ENCODE data around the gene NHSL1.

The NHSL1 gene

GRCh38 chr6:138410048-138410735, 89.1 kb downstream of the NHSL1 start (continued):
- TF ChIP-seq, protein P1, sequence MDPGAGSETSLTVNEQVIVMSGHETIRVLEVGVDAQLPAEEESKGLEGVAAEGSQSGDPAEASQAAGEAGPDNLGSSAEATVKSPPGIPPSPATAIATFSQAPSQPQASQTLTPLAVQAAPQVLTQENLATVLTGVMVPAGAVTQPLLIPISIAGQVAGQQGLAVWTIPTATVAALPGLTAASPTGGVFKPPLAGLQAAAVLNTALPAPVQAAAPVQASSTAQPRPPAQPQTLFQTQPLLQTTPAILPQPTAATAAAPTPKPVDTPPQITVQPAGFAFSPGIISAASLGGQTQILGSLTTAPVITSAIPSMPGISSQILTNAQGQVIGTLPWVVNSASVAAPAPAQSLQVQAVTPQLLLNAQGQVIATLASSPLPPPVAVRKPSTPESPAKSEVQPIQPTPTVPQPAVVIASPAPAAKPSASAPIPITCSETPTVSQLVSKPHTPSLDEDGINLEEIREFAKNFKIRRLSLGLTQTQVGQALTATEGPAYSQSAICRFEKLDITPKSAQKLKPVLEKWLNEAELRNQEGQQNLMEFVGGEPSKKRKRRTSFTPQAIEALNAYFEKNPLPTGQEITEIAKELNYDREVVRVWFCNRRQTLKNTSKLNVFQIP (CRISPR knock-in tag; IDR thresholded peaks at IDR 0.05; ENCODE audit: borderline replicate concordance, low read depth) = no peak
- TF ChIP-seq ISL1 (CRISPR knock-in tag; IDR thresholded peaks at IDR 0.05) (no peak), PPARA (CRISPR knock-in tag; IDR thresholded peaks at IDR 0.05; ENCODE audit: borderline replicate concordance) (no peak), SNAI2 (CRISPR knock-in tag; IDR thresholded peaks at IDR 0.05) (no peak), ZC3H10 (CRISPR knock-in tag; IDR thresholded peaks at IDR 0.05) (no peak)

DNA sequence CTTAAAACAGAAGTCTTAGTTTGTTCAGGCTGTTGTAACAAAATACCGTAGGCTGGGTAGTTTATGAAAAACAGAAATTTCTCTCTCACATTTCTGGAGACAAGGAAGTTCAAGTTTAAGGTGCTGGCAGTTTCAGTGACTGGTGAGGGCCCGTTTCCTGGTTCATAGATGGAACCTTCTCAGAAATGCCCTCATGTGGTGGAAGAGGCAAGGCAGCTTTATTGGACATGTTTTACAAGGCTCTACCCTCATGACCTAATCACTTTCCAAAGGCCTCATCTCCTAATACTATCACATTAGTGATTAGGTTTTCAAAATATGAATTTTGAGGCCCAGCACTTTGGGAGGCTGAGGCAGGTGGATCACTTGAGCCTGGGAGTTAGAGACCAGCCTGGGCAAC, 92.9 kb downstream of the NHSL1 start:
- ATAC-seq = no peak
- no peak for TF ChIP-seq BACH2 (CRISPR knock-in tag; IDR thresholded peaks at IDR 0.05; ENCODE audit: borderline replicate concordance)
- no peak for TF ChIP-seq GLIS3 (CRISPR knock-in tag; IDR thresholded peaks at IDR 0.05)
- TF ChIP-seq ZNF565 (CRISPR knock-in tag; conservative IDR thresholded peaks at IDR 0.05; ENCODE audit: low read depth) = no peak
- TF ChIP-seq ZNF8 (CRISPR knock-in tag; IDR thresholded peaks at IDR 0.05) = no peak
- no peak for TF ChIP-seq ZNF70 (CRISPR knock-in tag; IDR thresholded peaks at IDR 0.05)
- TF ChIP-seq, protein P2, sequence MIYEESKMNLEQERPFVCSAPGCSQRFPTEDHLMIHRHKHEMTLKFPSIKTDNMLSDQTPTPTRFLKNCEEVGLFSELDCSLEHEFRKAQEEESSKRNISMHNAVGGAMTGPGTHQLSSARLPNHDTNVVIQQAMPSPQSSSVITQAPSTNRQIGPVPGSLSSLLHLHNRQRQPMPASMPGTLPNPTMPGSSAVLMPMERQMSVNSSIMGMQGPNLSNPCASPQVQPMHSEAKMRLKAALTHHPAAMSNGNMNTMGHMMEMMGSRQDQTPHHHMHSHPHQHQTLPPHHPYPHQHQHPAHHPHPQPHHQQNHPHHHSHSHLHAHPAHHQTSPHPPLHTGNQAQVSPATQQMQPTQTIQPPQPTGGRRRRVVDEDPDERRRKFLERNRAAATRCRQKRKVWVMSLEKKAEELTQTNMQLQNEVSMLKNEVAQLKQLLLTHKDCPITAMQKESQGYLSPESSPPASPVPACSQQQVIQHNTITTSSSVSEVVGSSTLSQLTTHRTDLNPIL (CRISPR knock-in tag; IDR thresholded peaks at IDR 0.05; ENCODE audit: low read depth) = no peak
- no peak for TF ChIP-seq PPARA (CRISPR knock-in tag; IDR thresholded peaks at IDR 0.05; ENCODE audit: borderline replicate concordance)

DNA sequence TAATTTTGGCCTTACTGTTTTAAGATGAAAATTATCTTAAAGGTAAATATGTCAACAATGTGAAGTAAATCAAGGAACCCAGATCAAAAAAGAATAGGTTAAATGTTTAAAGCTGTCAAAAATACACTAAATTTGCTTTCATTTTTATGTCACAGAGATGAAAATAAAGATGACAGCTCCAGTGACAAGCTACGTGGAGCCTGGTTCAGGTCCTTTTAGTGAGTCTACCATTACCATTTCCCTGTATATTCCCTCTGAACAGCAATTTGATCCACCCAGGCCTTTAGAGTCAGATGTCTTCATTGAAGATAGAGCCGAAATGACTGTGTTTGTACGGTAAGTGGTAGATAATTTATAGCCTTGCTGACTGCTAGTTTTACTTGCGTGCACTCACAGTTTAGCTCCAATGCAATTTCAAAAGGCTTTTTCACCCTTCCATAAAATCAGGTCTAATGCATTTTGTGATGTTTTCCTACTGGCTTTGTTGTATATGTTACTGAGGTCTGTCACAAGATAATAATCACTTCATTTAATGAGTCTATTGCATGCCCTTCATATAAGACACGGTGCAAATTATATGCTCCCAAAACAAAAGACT, 93.4 kb downstream of the NHSL1 start:
- ATAC-seq = no peak
- TF ChIP-seq BACH2 (CRISPR knock-in tag; IDR thresholded peaks at IDR 0.05; ENCODE audit: borderline replicate concordance) (no peak), ISL1 (CRISPR knock-in tag; IDR thresholded peaks at IDR 0.05) (no peak), ZNF70 (CRISPR knock-in tag; IDR thresholded peaks at IDR 0.05) (no peak), ESRRG (CRISPR knock-in tag; IDR thresholded peaks at IDR 0.05) (no peak), TCF4 (CRISPR knock-in tag; IDR thresholded peaks at IDR 0.05; ENCODE audit: borderline replicate concordance) (no peak), TOX (CRISPR knock-in tag; IDR thresholded peaks at IDR 0.05; ENCODE audit: borderline replicate concordance) (no peak), ZFP3 (CRISPR knock-in tag; IDR thresholded peaks at IDR 0.05) (no peak), PPARA (CRISPR knock-in tag; IDR thresholded peaks at IDR 0.05; ENCODE audit: borderline replicate concordance) (no peak), ZNF8 (CRISPR knock-in tag; IDR thresholded peaks at IDR 0.05) (no peak), OSR1 (CRISPR knock-in tag; IDR thresholded peaks at IDR 0.05) (no peak), ZNF565 (CRISPR knock-in tag; conservative IDR thresholded peaks at IDR 0.05; ENCODE audit: low read depth) (no peak), CSDC2 (CRISPR knock-in tag; IDR thresholded peaks at IDR 0.05) (no peak), RARB (CRISPR knock-in tag; IDR thresholded peaks at IDR 0.05) (no peak), ZFP30 (CRISPR knock-in tag; IDR thresholded peaks at IDR 0.05) (no peak)
- TF ChIP-seq, protein P3, sequence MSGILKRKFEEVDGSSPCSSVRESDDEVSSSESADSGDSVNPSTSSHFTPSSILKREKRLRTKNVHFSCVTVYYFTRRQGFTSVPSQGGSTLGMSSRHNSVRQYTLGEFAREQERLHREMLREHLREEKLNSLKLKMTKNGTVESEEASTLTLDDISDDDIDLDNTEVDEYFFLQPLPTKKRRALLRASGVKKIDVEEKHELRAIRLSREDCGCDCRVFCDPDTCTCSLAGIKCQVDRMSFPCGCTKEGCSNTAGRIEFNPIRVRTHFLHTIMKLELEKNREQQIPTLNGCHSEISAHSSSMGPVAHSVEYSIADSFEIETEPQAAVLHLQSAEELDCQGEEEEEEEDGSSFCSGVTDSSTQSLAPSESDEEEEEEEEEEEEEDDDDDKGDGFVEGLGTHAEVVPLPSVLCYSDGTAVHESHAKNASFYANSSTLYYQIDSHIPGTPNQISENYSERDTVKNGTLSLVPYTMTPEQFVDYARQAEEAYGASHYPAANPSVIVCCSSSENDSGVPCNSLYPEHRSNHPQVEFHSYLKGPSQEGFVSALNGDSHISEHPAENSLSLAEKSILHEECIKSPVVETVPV (CRISPR knock-in tag; IDR thresholded peaks at IDR 0.05) = no peak

DNA sequence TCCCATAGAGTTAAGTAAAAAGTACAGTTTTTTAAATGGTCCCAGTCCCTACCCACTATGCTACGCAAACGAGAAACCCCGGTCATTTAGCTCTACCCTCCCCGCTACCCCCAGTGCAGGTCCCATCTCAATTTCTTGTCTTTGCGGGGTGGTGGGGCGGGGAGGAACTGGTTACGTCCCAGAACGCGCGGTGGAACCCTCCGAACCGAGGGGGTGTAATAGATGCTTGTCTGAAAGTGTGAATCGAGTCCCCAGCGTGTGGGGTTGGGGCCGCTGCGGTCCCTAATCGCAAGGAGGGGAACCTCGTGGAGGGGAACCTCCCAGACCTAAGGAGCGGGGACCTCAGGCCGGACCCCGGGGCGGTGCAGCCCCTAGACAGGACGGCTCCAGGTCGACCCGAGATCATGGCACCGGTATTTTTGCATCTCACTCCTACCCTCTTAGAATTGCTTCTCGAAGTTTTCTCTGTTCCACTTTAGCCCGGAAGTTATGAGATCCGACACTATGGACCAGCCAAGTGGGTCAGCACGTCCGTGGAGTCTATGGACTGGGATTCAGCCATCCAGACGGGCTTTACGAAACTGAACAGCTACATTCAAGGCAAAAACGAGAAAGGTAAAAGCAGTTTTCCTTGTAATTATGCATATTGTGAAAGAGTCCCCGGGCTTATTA, 94.5 kb downstream of the NHSL1 start:
- no peak for TF ChIP-seq RARB (CRISPR knock-in tag; IDR thresholded peaks at IDR 0.05)
- TF ChIP-seq GLIS3 (CRISPR knock-in tag; IDR thresholded peaks at IDR 0.05) = no peak
- TF ChIP-seq ZNF70 (CRISPR knock-in tag; IDR thresholded peaks at IDR 0.05) = no peak
- TF ChIP-seq ZNF565 (CRISPR knock-in tag; conservative IDR thresholded peaks at IDR 0.05; ENCODE audit: low read depth) = no peak
- no peak for TF ChIP-seq ZC3H10 (CRISPR knock-in tag; IDR thresholded peaks at IDR 0.05)
- ATAC-seq = no peak

Data from SK-N-SH treated with all-trans-retinoic acid at 6 μM for 48 hours (cell line).